Upper lobe of left lung (tissue), 6 donors: Measurements from ENCODE around the gene WRNIP1. TPM values are rescaled to one million over a fixed set of nuclear protein-coding genes. Genes with fewer than 3 reads are reported as not detected.

Experiments
- ATAC-seq, 2 donors: fragments of 200-7000 bp; cut with Tn5 transposase; one replicate each; pipeline ENCODE4 v1.9.1; 2022; ENCODE audit warnings: mild to moderate bottlenecking in 2 of 2, moderate library complexity in 2 of 2; ENCODE audit not compliant: low FRiP score in 2 of 2
- DNase-seq, 2 donors: peaks; one replicate each; pipeline ENCODE4 v3.0.0-alpha.2; 2019 to 2020
- H3K27ac ChIP-seq, 4 donors: fragments of 200-600 bp; sonication (generic); one replicate each; pipeline ENCODE4 v1.5.1; 2016 to 2019
- H3K27me3 ChIP-seq, 4 donors: fragments of 200-600 bp; sonication (generic); one replicate each; pipeline ENCODE4 v1.5.1; 2017 to 2019
- H3K36me3 ChIP-seq, 4 donors: fragments of 200-600 bp; sonication (generic); one replicate each; pipeline ENCODE4 v1.5.1; 2016 to 2019
- H3K4me1 ChIP-seq, 4 donors: fragments of 200-600 bp; sonication (generic); one replicate each; pipeline ENCODE4 v1.5.1; 2018 to 2019
- H3K4me3 ChIP-seq, 4 donors: fragments of 200-600 bp; sonication (generic); one replicate each; pipeline ENCODE4 v1.5.1; 2017 to 2019; ENCODE audit warnings: mild to moderate bottlenecking in 2 of 4, moderate library complexity in 1 of 4
- H3K9me3 ChIP-seq, 4 donors: fragments of 200-600 bp; sonication (generic); one replicate each; pipeline ENCODE4 v1.5.1; 2018 to 2019
- EP300 ChIP-seq, 4 donors: sonication (generic); formaldehyde crosslinking; IDR thresholded peaks; one replicate each; pipeline ENCODE4 v1.5.1; 2017; ENCODE audit warnings: antibody characterized with exemption in 4 of 4, control low read depth in 2 of 4
- POLR2A ChIP-seq, 4 donors: fragments of 450-650 bp; IDR thresholded peaks; one replicate each; pipeline ENCODE4 v1.5.1; 2016 to 2017; ENCODE audit warnings: antibody characterized with exemption in 4 of 4, mild to moderate bottlenecking in 2 of 4
- POLR2AphosphoS5 ChIP-seq, 2 donors: sonication (generic); formaldehyde crosslinking; IDR thresholded peaks; one replicate each; pipeline ENCODE4 v1.5.1; 2017; ENCODE audit warnings: antibody characterized with exemption in 2 of 2
- WGBS, 2 donors: methylation state at CpG; one replicate each; pipeline ENCODE4 v1.1.5; 2017 to 2018; 5-methylcytosine and 5-hydroxymethylcytosine counted together
- total RNA-seq, 6 donors: library from RNA; depleted of rRNA in 4 of 6; stranded (reverse); fragments of >200 nt in 4 of 6; gene quantifications; one replicate each; pipeline versions ENCODE4 v1.1.0 to v1.2.1, GENCODE V29; 2016 to 2021
- TF ChIP-seq, protein P1 (sequence below), 6 experiments: fragments of 450-650 bp in 4 of 6; fragments of 200-600 bp in 2 of 6; sonication (generic) in 2 of 6; IDR thresholded peaks; one replicate each; pipeline ENCODE4 v1.5.1; 2016 to 2019; ENCODE audit warnings: antibody characterized with exemption in 6 of 6
- donor health status: DM: no; HTN: no; CAD: no; lungs with moderate emphysema.
- donor health status: DM: no; HTN: yes; CAD: no; lungs with severe emphysema.

The WRNIP1 gene
- total RNA-seq, 6 donors from 2014 or later, result 38.7 to 101 (median 59.2) TPM

DNA sequence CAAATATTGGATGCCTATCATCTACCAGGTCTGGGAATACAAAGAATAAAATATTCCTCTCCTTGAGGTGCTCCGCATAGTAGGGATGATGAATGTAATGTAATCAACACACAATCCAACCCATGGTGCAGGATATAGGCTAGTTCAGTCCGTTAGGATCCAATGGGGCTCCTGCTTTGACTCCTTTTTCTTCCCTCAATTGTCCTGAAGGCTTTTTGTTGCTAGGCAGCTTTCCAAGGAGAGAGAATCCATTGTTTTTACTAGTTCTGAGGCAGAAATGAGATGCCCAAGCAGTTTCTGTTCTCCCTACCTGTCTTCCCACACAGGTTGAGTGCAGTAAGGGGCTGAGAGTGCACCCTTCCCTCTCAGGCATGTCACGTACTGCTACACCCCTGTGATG, 12.1 kb downstream of the WRNIP1 start:
- Histone ChIP-seq H3K4me1 (peaks cover 0 to 8% (median 2%) of the 10 kb centered on the region in 4 donors), H3K4me3 (no peak overlapping the region), H3K27me3 (no peaks in the 10 kb centered on the region), H3K36me3 (peaks cover 2 to 66% (median 35%) of the 10 kb centered on the region in 4 donors), H3K9me3 (no peaks in the 10 kb centered on the region), H3K27ac (no peak overlapping the region)
- no peak for TF ChIP-seq POLR2A (IDR thresholded peaks at IDR 0.05)
- no peak for TF ChIP-seq POLR2AphosphoS5 (IDR thresholded peaks at IDR 0.05)
- TF ChIP-seq, protein P1, sequence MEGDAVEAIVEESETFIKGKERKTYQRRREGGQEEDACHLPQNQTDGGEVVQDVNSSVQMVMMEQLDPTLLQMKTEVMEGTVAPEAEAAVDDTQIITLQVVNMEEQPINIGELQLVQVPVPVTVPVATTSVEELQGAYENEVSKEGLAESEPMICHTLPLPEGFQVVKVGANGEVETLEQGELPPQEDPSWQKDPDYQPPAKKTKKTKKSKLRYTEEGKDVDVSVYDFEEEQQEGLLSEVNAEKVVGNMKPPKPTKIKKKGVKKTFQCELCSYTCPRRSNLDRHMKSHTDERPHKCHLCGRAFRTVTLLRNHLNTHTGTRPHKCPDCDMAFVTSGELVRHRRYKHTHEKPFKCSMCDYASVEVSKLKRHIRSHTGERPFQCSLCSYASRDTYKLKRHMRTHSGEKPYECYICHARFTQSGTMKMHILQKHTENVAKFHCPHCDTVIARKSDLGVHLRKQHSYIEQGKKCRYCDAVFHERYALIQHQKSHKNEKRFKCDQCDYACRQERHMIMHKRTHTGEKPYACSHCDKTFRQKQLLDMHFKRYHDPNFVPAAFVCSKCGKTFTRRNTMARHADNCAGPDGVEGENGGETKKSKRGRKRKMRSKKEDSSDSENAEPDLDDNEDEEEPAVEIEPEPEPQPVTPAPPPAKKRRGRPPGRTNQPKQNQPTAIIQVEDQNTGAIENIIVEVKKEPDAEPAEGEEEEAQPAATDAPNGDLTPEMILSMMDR (IDR thresholded peaks at IDR 0.05), result no peak
- TF ChIP-seq EP300 (IDR thresholded peaks at IDR 0.05), result no peak
- WGBS, 2 donors, result 80 to 95% methylated on average over 3 of the region's 3 CpGs
- ATAC-seq (no peak), DNase-seq (no peak)

DNA sequence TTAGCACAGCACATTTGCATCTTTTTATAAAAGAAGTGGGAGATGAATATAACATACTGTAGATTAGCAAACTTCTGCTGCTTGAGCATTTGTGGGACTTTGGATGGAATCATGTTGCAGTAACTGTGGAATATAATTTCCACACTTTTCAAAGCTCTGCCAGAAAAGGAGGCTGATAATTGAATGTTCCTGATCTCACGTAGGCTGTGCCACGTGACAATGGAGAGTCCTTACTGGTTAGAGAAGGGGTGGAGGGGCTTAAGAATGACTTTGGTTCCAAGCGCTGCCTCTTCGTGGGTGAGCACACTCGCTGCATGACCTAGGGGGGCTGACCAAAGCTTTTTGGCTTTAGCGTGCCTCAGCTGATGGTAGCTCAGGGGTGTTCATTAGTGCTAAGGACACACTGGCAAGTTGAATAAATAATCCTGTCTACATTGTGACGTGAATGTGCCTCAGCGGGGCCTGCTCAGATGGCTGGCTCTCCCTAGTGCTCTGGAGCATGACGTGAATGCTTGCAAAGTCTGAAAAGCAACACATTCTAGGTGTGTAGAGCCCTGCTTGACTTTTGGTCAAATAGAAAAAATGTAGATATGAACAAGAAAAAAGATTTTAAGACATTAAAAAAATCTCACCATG, 15.0 kb downstream of the WRNIP1 start:
- no peak overlapping the region for H3K27ac ChIP-seq
- H3K4me3 ChIP-seq, result no peak overlapping the region
- H3K36me3 ChIP-seq, result peaks cover 2 to 61% (median 30%) of the 10 kb centered on the region in 4 donors
- ATAC-seq, result no peak
- TF ChIP-seq POLR2AphosphoS5 (IDR thresholded peaks at IDR 0.05), result no peak
- TF ChIP-seq EP300 (IDR thresholded peaks at IDR 0.05), result no peak
- TF ChIP-seq, protein P1 (IDR thresholded peaks at IDR 0.05), result no peak
- no peak for TF ChIP-seq POLR2A (IDR thresholded peaks at IDR 0.05)
- DNase-seq, result no peak
- no peaks in the 10 kb centered on the region for H3K9me3 ChIP-seq
- H3K27me3 ChIP-seq, result no peaks in the 10 kb centered on the region
- H3K4me1 ChIP-seq, result peaks cover 15 to 31% (median 17%) of the 10 kb centered on the region in 4 donors
- WGBS, 2 donors, result 92 to 95% methylated on average over 9 of the region's 9 CpGs

DNA sequence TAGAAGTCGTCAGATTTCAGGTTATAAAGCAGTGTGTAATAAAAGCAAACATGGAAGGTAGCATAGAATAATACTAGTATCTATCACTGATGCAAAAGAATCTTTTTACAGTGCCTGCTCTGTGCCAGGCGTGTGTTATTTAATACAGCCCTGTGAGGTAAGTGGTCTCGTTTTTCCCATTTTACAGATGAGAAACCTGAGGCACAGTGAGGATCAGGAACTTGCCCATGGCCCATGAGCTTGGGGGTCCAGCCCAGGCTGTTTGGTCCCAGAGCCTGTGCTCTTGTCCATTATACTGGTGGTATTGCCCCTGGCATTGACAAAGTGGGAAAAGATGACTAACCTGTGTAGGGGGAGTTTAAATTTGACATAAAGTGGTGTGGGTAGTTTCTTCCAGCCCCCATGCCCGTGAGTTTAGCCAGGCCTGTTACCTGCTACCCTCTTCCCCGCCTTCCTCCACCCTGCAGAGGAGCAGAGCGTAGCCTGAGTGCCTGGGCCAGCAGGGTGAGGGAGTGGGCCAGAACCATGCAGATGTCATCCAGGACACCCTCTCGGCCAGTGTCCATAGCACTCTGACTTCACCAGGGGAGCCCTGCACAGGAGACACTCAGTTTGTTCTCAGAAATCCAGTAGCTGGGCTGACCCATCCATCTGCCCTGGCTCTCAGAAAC, 16.6 kb downstream of the WRNIP1 start:
- H3K4me3 ChIP-seq, result no peak overlapping the region
- ATAC-seq (peak in 1 of 2 donors; percentile 35), DNase-seq (no peak)
- H3K36me3 ChIP-seq, result peaks cover 2 to 61% (median 29%) of the 10 kb centered on the region in 4 donors
- H3K9me3 ChIP-seq, result no peaks in the 10 kb centered on the region
- no peaks in the 10 kb centered on the region for H3K27me3 ChIP-seq
- peak overlapping the region in 2 of 4 donors; percentile 32 to 60 for H3K27ac ChIP-seq
- no peak for TF ChIP-seq POLR2A (IDR thresholded peaks at IDR 0.05)
- no peak for TF ChIP-seq POLR2AphosphoS5 (IDR thresholded peaks at IDR 0.05)
- TF ChIP-seq EP300 (IDR thresholded peaks at IDR 0.05), result no peak
- TF ChIP-seq, protein P1 (IDR thresholded peaks at IDR 0.05), result no peak
- WGBS, 2 donors, result 91 to 95% methylated on average over 6 to 7 of the region's 7 CpGs
- H3K4me1 ChIP-seq, result peaks cover 15 to 31% (median 17%) of the 10 kb centered on the region in 4 donors

- Histone ChIP-seq H3K4me1 (peaks cover 15 to 31% (median 17%) of the 10 kb centered on the region in 4 donors), H3K4me3 (no peak overlapping the region), H3K27ac (peak overlapping the region in 2 of 4 donors; percentile 32 to 60), H3K36me3 (peaks cover 2 to 66% (median 29%) of the 10 kb centered on the region in 4 donors), H3K9me3 (no peaks in the 10 kb centered on the region), H3K27me3 (no peaks in the 10 kb centered on the region)
- TF ChIP-seq, protein P1 (IDR thresholded peaks at IDR 0.05), result no peak
- TF ChIP-seq POLR2AphosphoS5 (IDR thresholded peaks at IDR 0.05) (no peak), EP300 (IDR thresholded peaks at IDR 0.05) (no peak), POLR2A (IDR thresholded peaks at IDR 0.05) (no peak)
- ATAC-seq (no peak), DNase-seq (no peak)
- WGBS, 2 donors, result 89 to 90% methylated on average over 4 to 9 of the region's 9 CpGs
Observed at GRCh38 chr6:2782356-2782708, 17.1 kb downstream of the WRNIP1 start.
